CD4-positive, alpha-beta memory T cell (primary cell): Measurements from ENCODE around the gene CPE. TPM values are rescaled to one million over a fixed set of nuclear protein-coding genes. Genes with fewer than 3 reads are reported as not detected.

ENCODE experiments used
- CTCF ChIA-PET: fragments of 350-600 bp; sonication (Branson Sonifier 250); formaldehyde crosslinking; loops from one replicate; lab custom pipeline; 2021; ENCODE audit warnings: inconsistent platforms; ENCODE audit not compliant: partially characterized antibody; lab: Charles Lee
- POLR2A ChIA-PET: fragments of 350-600 bp; sonication (Branson Sonifier 250); formaldehyde crosslinking; loops from one replicate; lab custom pipeline; 2021; ENCODE audit not compliant: partially characterized antibody; lab: Charles Lee
- DNase-seq, 5 donors: peaks; one replicate each; pipeline versions ENCODE4 v3.0.0 to v3.0.0-alpha.2; 2020 to 2022; ENCODE audit warnings: mixed read lengths in 1 of 5
- H3K27ac ChIP-seq: one replicate; pipeline ENCODE4 v1.7.0; 2013; ENCODE audit warnings: low read depth, low read length
- H3K27me3 ChIP-seq: 2 replicates; pipeline ENCODE4 v1.7.0; 2013; ENCODE audit warnings: mild to moderate bottlenecking, low read length, moderate library complexity; ENCODE audit not compliant: insufficient read depth
- H3K36me3 ChIP-seq: 2 replicates; pipeline ENCODE4 v1.7.0; 2013; ENCODE audit warnings: mild to moderate bottlenecking, low read length, moderate library complexity; ENCODE audit not compliant: insufficient read depth
- H3K4me1 ChIP-seq: 2 replicates; pipeline ENCODE4 v1.7.0; 2013; ENCODE audit warnings: mild to moderate bottlenecking, low read length, moderate library complexity; ENCODE audit not compliant: insufficient read depth
- H3K4me3 ChIP-seq, 2 donors: one replicate each; pipeline ENCODE4 v1.7.0; 2013; ENCODE audit warnings: low read length in 2 of 2, mild to moderate bottlenecking in 1 of 2
- H3K9me3 ChIP-seq, 2 donors: one replicate each; pipeline ENCODE4 v1.7.0; 2013; ENCODE audit warnings: low read length in 2 of 2, control low read depth in 1 of 2; ENCODE audit not compliant: control insufficient read depth in 1 of 2
- H3K27ac Mint-ChIP-seq, 7 donors: one replicate each; pipeline ENCODE4 v1.8.0; 2020 to 2021; ENCODE audit warnings: mixed read lengths in 7 of 7, mild to moderate bottlenecking in 6 of 7, inconsistent platforms in 3 of 7, moderate library complexity in 3 of 7
- H3K27me3 Mint-ChIP-seq, 2 donors: one replicate each; pipeline ENCODE4 v1.8.0; 2020 to 2021; ENCODE audit warnings: mixed read lengths in 2 of 2
- H3K36me3 Mint-ChIP-seq, 2 donors: one replicate each; pipeline ENCODE4 v1.8.0; 2020 to 2021; ENCODE audit warnings: mixed read lengths in 2 of 2, inconsistent platforms in 1 of 2, mild to moderate bottlenecking in 1 of 2
- H3K4me1 Mint-ChIP-seq, 4 donors: one replicate each; pipeline ENCODE4 v1.8.0; 2020 to 2021; ENCODE audit warnings: mixed read lengths in 4 of 4, mild to moderate bottlenecking in 1 of 4
- H3K4me3 Mint-ChIP-seq, 8 donors: one replicate each; pipeline ENCODE4 v1.8.0; 2020 to 2021; ENCODE audit warnings: mixed read lengths in 8 of 8, mild to moderate bottlenecking in 7 of 8, moderate library complexity in 6 of 8, inconsistent platforms in 3 of 8
- H3K9me3 Mint-ChIP-seq, 8 donors: one replicate each; pipeline ENCODE4 v1.8.0; 2020 to 2021; ENCODE audit warnings: mixed read lengths in 8 of 8, mild to moderate bottlenecking in 5 of 8, inconsistent platforms in 3 of 8, moderate library complexity in 1 of 8
- intact Hi-C: fragments of 100-400 bp; cut with micrococcal nuclease; formaldehyde crosslinking; loops from one replicate; pipeline ENCODE4 v1.15.1; 2023
- polyA plus RNA-seq, 2 donors: library from polyadenylated mRNA; unstranded; fragments of 300-500 nt; fragmentation: Illumina TruSeq; gene quantifications; one replicate each; pipeline ENCODE4 v1.2.3, GENCODE V29; 2021
- total RNA-seq, 2 experiments: library from RNA; stranded (reverse); gene quantifications; one replicate each; pipeline ENCODE4 v1.2.3, GENCODE V29; 2021

Gene CPE
- total RNA-seq: not detected
- polyA plus RNA-seq: not detected

DNA sequence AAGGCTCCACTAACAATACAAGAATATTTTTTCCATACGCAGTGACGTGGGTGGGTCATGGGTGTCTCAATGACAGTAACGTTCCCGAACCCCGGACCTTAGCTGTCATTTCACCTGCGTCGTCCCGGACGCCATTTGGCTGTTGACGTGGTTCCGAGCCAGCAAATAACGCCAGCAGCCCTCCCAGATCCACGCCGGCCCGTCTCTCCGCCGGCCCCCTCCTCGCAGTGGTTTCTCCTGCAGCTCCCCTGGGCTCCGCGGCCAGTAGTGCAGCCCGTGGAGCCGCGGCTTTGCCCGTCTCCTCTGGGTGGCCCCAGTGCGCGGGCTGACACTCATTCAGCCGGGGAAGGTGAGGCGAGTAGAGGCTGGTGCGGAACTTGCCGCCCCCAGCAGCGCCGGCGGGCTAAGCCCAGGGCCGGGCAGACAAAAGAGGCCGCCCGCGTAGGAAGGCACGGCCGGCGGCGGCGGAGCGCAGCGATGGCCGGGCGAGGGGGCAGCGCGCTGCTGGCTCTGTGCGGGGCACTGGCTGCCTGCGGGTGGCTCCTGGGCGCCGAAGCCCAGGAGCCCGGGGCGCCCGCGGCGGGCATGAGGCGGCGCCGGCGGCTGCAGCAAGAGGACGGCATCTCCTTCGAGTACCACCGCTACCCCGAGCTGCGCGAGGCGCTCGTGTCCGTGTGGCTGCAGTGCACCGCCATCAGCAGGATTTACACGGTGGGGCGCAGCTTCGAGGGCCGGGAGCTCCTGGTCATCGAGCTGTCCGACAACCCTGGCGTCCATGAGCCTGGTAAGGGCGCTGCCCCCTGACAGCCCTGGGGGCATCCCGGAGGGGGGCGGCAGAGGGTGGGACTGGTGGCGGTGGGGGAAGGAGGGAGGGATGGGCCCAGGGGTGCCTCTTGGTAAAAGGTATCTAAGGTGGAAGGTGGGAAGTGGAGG, at the start of gene CPE:
Gene CPE (plus strand): TSS at position 264 of the 933 bp plus-strand sequence. CDS start 214 bp downstream, at position 478.
- Histone ChIP-seq H3K9me3 (no peaks in the 10 kb centered on the region), H3K36me3 (no peaks in the 10 kb centered on the region), H3K4me3 (no peak within 1 kb of the TSS), H3K27me3 (peaks cover 19% of the 10 kb centered on the region), H3K27ac (no peak within 1 kb of the TSS), H3K4me1 (peaks cover 4% of the 10 kb centered on the region)
- POLR2A ChIA-PET: no interaction called here
- intact Hi-C loops: no loop called here
- Mint-ChIP-seq H3K36me3 (no peaks in the 10 kb centered on the region), H3K27me3 (peaks cover 38 to 51% of the 10 kb centered on the region in 2 donors), H3K4me3 (peak within 1 kb of the TSS; percentile 52 to 81 (median 74)), H3K4me1 (peaks cover 0 to 5% (median 4%) of the 10 kb centered on the region in 4 donors), H3K9me3 (peaks cover 0 to 4% (median 0%) of the 10 kb centered on the region in 8 donors), H3K27ac (no peak within 1 kb of the TSS)
- CTCF ChIA-PET: no interaction called here
- peak in 4 of 5 donors; percentile 34 to 47 (median 38) for DNase-seq

DNA sequence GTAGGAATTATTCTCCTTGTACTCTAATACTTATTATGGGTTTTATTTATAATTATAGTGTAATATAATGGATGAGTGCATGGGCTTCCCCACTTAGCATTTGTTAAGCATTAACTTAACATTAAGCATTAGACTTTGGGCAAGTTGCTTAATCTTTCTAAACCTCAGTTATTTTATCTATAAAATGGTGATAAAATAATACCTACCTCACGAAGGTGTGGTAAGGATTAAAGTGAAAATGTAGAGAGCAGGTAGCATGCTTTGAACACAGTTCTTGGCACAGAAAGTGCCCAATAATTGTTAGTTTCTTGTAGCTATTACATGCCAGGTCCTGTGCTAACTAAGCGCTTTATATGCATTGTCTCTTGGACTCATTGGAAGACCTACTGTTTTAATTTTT, 48.7 kb upstream of the CPE start:
- Mint-ChIP-seq H3K4me1 (peaks cover 27 to 44% (median 31%) of the 10 kb centered on the region in 4 donors), H3K4me3 (no peak overlapping the region), H3K9me3 (no peaks in the 10 kb centered on the region), H3K27me3 (no peaks in the 10 kb centered on the region), H3K27ac (no peak overlapping the region), H3K36me3 (peaks cover 7 to 27% of the 10 kb centered on the region in 2 donors)
- intact Hi-C loops: no loop called here
- Histone ChIP-seq H3K27me3 (no peaks in the 10 kb centered on the region), H3K27ac (no peak overlapping the region), H3K4me3 (no peak overlapping the region), H3K4me1 (peaks cover 53% of the 10 kb centered on the region), H3K36me3 (peaks cover 5% of the 10 kb centered on the region), H3K9me3 (no peaks in the 10 kb centered on the region)
- ChIA-PET POLR2A (no interaction called here), CTCF (interaction anchor here (0.6 to 1.2 kb wide), 3 partner anchors 12 to 199 kb away, joined by 3 to 5 read pairs (median 4); no protein-coding TSS in a partner anchor)
- DNase-seq: no peak

DNA sequence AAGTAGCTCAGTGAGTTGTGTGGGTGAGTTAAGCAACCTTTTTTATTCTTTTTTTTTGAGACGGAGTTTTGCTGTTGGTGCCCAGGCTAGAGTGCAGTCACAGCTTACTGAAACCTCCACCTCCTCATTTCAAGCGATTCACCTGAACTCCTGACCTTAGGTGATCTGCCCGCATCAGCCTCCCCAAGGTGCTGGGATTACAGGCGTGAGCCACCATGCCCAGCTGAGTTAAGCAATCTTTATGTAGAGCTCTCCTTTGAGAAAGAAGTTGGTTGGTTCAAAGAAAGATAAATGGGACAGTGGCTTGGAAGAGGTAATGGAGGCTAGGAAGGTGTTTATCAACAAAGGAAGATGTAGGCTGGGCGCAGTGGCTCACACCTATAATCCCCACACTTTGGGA, 48.1 kb upstream of the CPE start:
- Histone ChIP-seq H3K4me3 (no peak overlapping the region), H3K27ac (no peak overlapping the region)
- no peak overlapping the region for H3K27ac Mint-ChIP-seq

DNA sequence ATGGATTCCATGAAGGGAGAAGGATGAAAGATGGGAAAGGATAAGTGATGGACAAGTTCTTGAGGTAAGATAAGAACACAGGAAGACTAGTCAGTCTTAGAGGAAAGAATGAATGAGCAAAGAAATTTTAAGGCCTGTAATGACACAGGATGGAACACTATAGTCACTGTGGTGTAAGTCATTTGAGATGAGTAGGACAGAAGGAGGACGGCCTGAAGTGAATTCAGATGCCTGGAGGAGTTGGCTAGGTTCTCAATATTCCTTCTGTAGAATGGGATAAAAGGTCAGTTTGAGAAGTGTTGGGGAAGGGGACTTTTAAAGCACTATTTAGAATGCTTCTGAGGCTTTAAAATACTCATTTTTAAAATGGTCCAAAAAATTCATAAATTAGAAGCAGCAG, 47.4 kb upstream of the CPE start:
- Histone ChIP-seq H3K27me3 (no peaks in the 10 kb centered on the region), H3K4me3 (no peak overlapping the region), H3K4me1 (peaks cover 48% of the 10 kb centered on the region), H3K27ac (no peak overlapping the region), H3K9me3 (no peaks in the 10 kb centered on the region), H3K36me3 (peaks cover 9% of the 10 kb centered on the region)
- intact Hi-C loops: no loop called here
- peaks cover 23 to 38% (median 29%) of the 10 kb centered on the region in 4 donors for H3K4me1 Mint-ChIP-seq
- H3K27me3 Mint-ChIP-seq: no peaks in the 10 kb centered on the region
- POLR2A ChIA-PET: no interaction called here
- peak overlapping the region in 1 of 7 donors; percentile 11 for H3K27ac Mint-ChIP-seq
- H3K4me3 Mint-ChIP-seq: no peak overlapping the region
- H3K9me3 Mint-ChIP-seq: no peaks in the 10 kb centered on the region
- CTCF ChIA-PET: interaction anchor here (1.5 kb wide), 1 partner anchor 200 kb away, joined by 4 read pairs; no protein-coding TSS in a partner anchor
- no peak for DNase-seq
- H3K36me3 Mint-ChIP-seq: peaks cover 8 to 35% of the 10 kb centered on the region in 2 donors

More for the DNA sequence above, 48.1 kb upstream of the CPE start:
- ChIA-PET CTCF (interaction anchor here (0.6 to 1.2 kb wide), 3 partner anchors 12 to 200 kb away, joined by 3 to 5 read pairs (median 4); no protein-coding TSS in a partner anchor), POLR2A (no interaction called here)
- Histone ChIP-seq H3K9me3 (no peaks in the 10 kb centered on the region), H3K4me1 (peaks cover 53% of the 10 kb centered on the region), H3K36me3 (peaks cover 9% of the 10 kb centered on the region), H3K27me3 (no peaks in the 10 kb centered on the region)
- no peaks in the 10 kb centered on the region for H3K27me3 Mint-ChIP-seq
- H3K4me3 Mint-ChIP-seq: peak overlapping the region in 1 of 8 donors; percentile 2
- no peaks in the 10 kb centered on the region for H3K9me3 Mint-ChIP-seq
- H3K36me3 Mint-ChIP-seq: peaks cover 8 to 33% of the 10 kb centered on the region in 2 donors
- H3K4me1 Mint-ChIP-seq: peaks cover 29 to 44% (median 30%) of the 10 kb centered on the region in 4 donors
- no peak for DNase-seq
- intact Hi-C loops: no loop called here

DNA sequence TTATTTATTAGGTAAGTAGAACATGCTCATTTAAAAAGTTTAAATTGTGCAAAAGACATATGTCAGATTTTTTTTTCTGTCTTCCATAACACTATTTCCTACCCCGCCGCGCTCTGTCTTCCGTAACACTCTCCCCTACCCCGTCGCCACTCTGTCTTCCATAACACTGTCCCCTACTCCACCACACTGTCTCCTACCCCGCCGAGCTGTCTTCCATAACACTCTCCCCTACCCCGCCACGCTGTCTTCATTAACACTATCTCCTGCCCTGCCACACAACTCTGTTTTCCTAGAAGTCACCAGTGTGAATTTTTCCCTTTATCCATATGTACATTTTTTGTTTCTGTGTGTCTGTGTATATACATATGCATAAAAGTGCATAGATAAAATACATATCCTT, 47.0 kb upstream of the CPE start:
- H3K36me3 ChIP-seq: peaks cover 9% of the 10 kb centered on the region
- intact Hi-C loops: no loop called here
- peak overlapping the region in 2 of 8 donors; percentile 11 to 29 for H3K4me3 Mint-ChIP-seq
- H3K4me1 Mint-ChIP-seq: peaks cover 22 to 40% (median 30%) of the 10 kb centered on the region in 4 donors
- H3K27ac ChIP-seq: no peak overlapping the region
- H3K27me3 ChIP-seq: no peaks in the 10 kb centered on the region
- H3K4me3 ChIP-seq: no peak overlapping the region
- no peaks in the 10 kb centered on the region for H3K9me3 ChIP-seq
- ChIA-PET POLR2A (no interaction called here), CTCF (interaction anchor here (1.5 kb wide), 1 partner anchor 201 kb away, joined by 4 read pairs; no protein-coding TSS in a partner anchor)
- no peak for DNase-seq
- H3K36me3 Mint-ChIP-seq: peaks cover 8 to 39% of the 10 kb centered on the region in 2 donors
- H3K27me3 Mint-ChIP-seq: no peaks in the 10 kb centered on the region
- H3K27ac Mint-ChIP-seq: peak overlapping the region in 4 of 7 donors; percentile 5 to 74 (median 22)
- H3K4me1 ChIP-seq: peaks cover 46% of the 10 kb centered on the region
- no peaks in the 10 kb centered on the region for H3K9me3 Mint-ChIP-seq

DNA sequence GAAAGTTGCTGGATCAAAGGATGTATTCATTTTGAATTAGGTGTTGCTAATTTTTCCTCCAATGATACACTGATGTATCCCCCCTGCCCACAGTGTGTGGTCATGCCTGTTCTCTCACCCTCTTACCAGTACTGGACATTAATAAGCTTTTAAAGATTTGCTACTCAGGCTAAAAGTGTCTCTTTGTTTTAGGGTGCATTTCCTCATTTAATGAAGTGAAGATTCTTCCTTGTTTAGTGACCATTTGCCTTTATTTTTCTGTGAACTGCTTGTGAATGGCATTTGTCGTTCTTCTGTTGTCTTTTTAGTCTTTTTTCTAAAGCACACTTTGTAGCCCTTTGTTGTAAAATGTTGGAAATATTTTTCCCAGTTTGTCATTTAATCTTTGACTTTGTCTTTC, 46.3 kb upstream of the CPE start:
- H3K4me3 ChIP-seq: no peak overlapping the region
- H3K4me1 ChIP-seq: peaks cover 46% of the 10 kb centered on the region
- ChIA-PET POLR2A (no interaction called here), CTCF (interaction anchor here (1.4 to 2.9 kb wide), 3 partner anchors 19 to 219 kb away, joined by 4 to 13 read pairs (median 4); partner anchors contain the start of gene TMEM192)
- Mint-ChIP-seq H3K36me3 (peaks cover 8 to 46% of the 10 kb centered on the region in 2 donors), H3K4me1 (peaks cover 24 to 40% (median 30%) of the 10 kb centered on the region in 4 donors), H3K27me3 (no peaks in the 10 kb centered on the region), H3K9me3 (no peaks in the 10 kb centered on the region), H3K4me3 (no peak overlapping the region), H3K27ac (peak overlapping the region in 4 of 7 donors; percentile 6 to 74 (median 34))
- peaks cover 9% of the 10 kb centered on the region for H3K36me3 ChIP-seq
- no peaks in the 10 kb centered on the region for H3K9me3 ChIP-seq
- H3K27me3 ChIP-seq: no peaks in the 10 kb centered on the region
- no peak for DNase-seq
- no peak overlapping the region for H3K27ac ChIP-seq
- intact Hi-C loops: no loop called here
